PC-9 (cell line): ENCODE results near the gene APLN. TPM values are rescaled to one million over a fixed set of nuclear protein-coding genes. Genes with fewer than 3 reads are reported as not detected.

Source experiments
- BruUV-seq: library from RNA; stranded (reverse); fragments of 400-500 nt; replicated peaks from 2 replicates; lab custom pipeline; 2021; lab: Mats Ljungman, UMichigan
- CTCF ChIA-PET: fragments of 300-600 bp; sonication (Branson Sonifier 250); formaldehyde crosslinking; loops from one replicate; lab custom pipeline; 2022; ENCODE audit warnings: antibody characterized with exemption; lab: Charles Lee
- POLR2A ChIA-PET: fragments of 300-600 bp; sonication (Branson Sonifier 250); formaldehyde crosslinking; loops from one replicate; lab custom pipeline; 2022; ENCODE audit warnings: antibody characterized with exemption; ENCODE audit not compliant: unreplicated experiment; lab: Charles Lee
- DNase-seq, 2 experiments: peaks; one replicate each; pipeline versions ENCODE4 v3.0.0 to v3.0.0-alpha.2; 2015 to 2022; ENCODE audit warnings: mixed read lengths in 1 of 2
- H2AFZ ChIP-seq: fragments of 200-600 bp; sonication (generic); 2 replicates; pipeline ENCODE4 v1.8.1; 2017; ENCODE audit warnings: antibody characterized with exemption
- H3F3A ChIP-seq: fragments of 200-600 bp; sonication (generic); 2 replicates; pipeline ENCODE4 v1.8.1; 2017; ENCODE audit warnings: antibody characterized with exemption, mild to moderate bottlenecking, low read depth; ENCODE audit not compliant: insufficient read depth
- H3K27ac ChIP-seq: fragments of 200-600 bp; sonication (generic); 2 replicates; pipeline ENCODE4 v1.6.1; 2016; ENCODE audit warnings: mixed run types
- H3K27me3 ChIP-seq: fragments of 200-600 bp; sonication (generic); 2 replicates; pipeline ENCODE4 v1.6.1; 2016; ENCODE audit warnings: low read depth, mixed run types; ENCODE audit not compliant: insufficient read depth
- H3K36me3 ChIP-seq: fragments of 200-600 bp; sonication (generic); 2 replicates; pipeline ENCODE4 v1.6.1; 2016; ENCODE audit warnings: low read depth, mixed run types
- H3K4me1 ChIP-seq: fragments of 200-600 bp; sonication (generic); replicated peaks from 2 replicates; pipeline ENCODE4 v1.6.1; 2016; ENCODE audit warnings: mixed run types; ENCODE audit not compliant: insufficient read depth
- H3K4me2 ChIP-seq: fragments of 200-600 bp; sonication (generic); 2 replicates; pipeline ENCODE4 v1.6.1; 2017; ENCODE audit warnings: mixed run types
- H3K4me3 ChIP-seq: fragments of 200-600 bp; sonication (generic); 2 replicates; pipeline ENCODE4 v1.6.1; 2016; ENCODE audit warnings: mixed run types
- H3K79me2 ChIP-seq: fragments of 200-600 bp; sonication (generic); 2 replicates; pipeline ENCODE4 v1.6.1; 2017; ENCODE audit warnings: low read depth, mixed run types
- H3K9me2 ChIP-seq: fragments of 200-600 bp; sonication (generic); 2 replicates; pipeline ENCODE4 v1.8.1; 2017; ENCODE audit warnings: mild to moderate bottlenecking; ENCODE audit not compliant: insufficient read depth
- H3K9me3 ChIP-seq: fragments of 200-600 bp; sonication (generic); 2 replicates; pipeline ENCODE4 v1.8.1; 2016; ENCODE audit warnings: low read depth; ENCODE audit not compliant: insufficient read depth
- H4K20me1 ChIP-seq: fragments of 200-600 bp; sonication (generic); 2 replicates; pipeline ENCODE4 v1.8.1; 2017; ENCODE audit not compliant: insufficient read depth
- EZH2 ChIP-seq: fragments of 200-600 bp; sonication (generic); IDR thresholded peaks from 2 replicates; pipeline ENCODE4 v1.8.0; 2017; ENCODE audit warnings: antibody characterized with exemption, low read depth
- intact Hi-C: fragments of 100-400 bp; cut with micrococcal nuclease; formaldehyde crosslinking; loops from one replicate; pipeline ENCODE4 v1.10.0; 2022; ENCODE audit not compliant: unreplicated experiment
- total RNA-seq: library from RNA; stranded (reverse); gene quantifications from 2 replicates; pipeline ENCODE4 v1.2.3, GENCODE V29; 2021
- TF ChIP-seq, protein P1 (sequence below): fragments of 200-600 bp; sonication (generic); conservative IDR thresholded peaks from 2 replicates; pipeline ENCODE4 v1.6.1; 2017; ENCODE audit warnings: mixed run types, antibody characterized with exemption, mild to moderate bottlenecking, moderate library complexity

Gene APLN
- total RNA-seq, 1 experiment from 2014 or later = 0.13 TPM

DNA sequence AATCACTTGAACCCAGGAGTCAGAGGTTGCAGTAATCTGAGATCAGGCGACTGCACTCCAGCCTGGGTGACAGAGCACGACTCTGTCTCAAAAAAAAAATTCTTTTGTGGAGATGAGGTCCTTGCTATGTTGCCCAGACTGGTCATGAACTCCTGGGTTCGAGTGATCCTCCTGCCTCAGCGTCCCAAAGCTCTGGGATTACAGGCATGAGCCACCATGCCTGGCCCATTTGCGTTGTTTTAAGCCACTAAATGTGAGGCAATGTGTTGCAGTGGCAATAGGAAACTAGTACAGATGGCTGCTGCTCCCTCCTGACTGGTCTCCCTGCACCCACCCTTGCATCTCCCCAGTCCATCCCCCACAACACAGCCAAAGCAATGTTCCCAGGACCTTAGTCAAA is 40.0 kb upstream of the APLN start:
- no peaks in the 10 kb centered on the region for H3K9me3 ChIP-seq
- no peak overlapping the region for H2AFZ ChIP-seq
- peaks cover 24% of the 10 kb centered on the region for H3K4me1 ChIP-seq
- H3F3A ChIP-seq = peaks cover 14% of the 10 kb centered on the region
- DNase-seq = no peak
- H4K20me1 ChIP-seq = no peaks in the 10 kb centered on the region
- CTCF ChIA-PET = no interaction called here
- no peaks in the 10 kb centered on the region for H3K27me3 ChIP-seq
- TF ChIP-seq EZH2 = no peak
- TF ChIP-seq, protein P1, sequence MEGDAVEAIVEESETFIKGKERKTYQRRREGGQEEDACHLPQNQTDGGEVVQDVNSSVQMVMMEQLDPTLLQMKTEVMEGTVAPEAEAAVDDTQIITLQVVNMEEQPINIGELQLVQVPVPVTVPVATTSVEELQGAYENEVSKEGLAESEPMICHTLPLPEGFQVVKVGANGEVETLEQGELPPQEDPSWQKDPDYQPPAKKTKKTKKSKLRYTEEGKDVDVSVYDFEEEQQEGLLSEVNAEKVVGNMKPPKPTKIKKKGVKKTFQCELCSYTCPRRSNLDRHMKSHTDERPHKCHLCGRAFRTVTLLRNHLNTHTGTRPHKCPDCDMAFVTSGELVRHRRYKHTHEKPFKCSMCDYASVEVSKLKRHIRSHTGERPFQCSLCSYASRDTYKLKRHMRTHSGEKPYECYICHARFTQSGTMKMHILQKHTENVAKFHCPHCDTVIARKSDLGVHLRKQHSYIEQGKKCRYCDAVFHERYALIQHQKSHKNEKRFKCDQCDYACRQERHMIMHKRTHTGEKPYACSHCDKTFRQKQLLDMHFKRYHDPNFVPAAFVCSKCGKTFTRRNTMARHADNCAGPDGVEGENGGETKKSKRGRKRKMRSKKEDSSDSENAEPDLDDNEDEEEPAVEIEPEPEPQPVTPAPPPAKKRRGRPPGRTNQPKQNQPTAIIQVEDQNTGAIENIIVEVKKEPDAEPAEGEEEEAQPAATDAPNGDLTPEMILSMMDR = no peak
- no TSS peak for BruUV-seq
- POLR2A ChIA-PET = no interaction called here
- H3K4me2 ChIP-seq = no peak overlapping the region
- H3K79me2 ChIP-seq = no peaks in the 10 kb centered on the region
- intact Hi-C loops = no loop called here
- H3K9me2 ChIP-seq = no peaks in the 10 kb centered on the region
- no peak overlapping the region for H3K4me3 ChIP-seq
- no peak overlapping the region for H3K27ac ChIP-seq
- no peaks in the 10 kb centered on the region for H3K36me3 ChIP-seq

DNA sequence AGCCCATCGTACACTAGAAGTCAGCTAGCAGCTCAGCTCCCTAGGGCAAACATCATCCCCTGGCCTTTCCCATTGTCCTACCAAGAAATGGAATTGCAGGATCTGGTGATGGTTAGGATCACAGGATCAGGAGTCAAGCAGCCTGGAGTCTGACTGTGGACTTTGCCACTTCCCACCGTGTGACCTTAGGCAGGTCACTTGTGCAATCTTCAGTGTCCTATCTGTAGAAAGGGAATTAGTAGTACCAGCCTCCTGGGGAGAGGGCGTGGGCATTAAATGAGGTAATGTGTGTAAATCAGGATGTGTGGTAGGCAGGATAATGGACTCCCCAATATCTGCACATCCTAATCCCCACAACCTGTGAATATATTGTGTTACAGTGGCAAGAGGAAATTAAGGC is 38.6 kb upstream of the APLN start:
- BruUV-seq = no TSS peak
- H4K20me1 ChIP-seq = no peaks in the 10 kb centered on the region
- intact Hi-C loops = no loop called here
- H3K27ac ChIP-seq = no peak overlapping the region
- TF ChIP-seq EZH2 = no peak
- TF ChIP-seq, protein P1 = no peak
- ChIA-PET CTCF (no interaction called here), POLR2A (no interaction called here)
- no peaks in the 10 kb centered on the region for H3K9me3 ChIP-seq
- no peaks in the 10 kb centered on the region for H3K9me2 ChIP-seq
- H3K79me2 ChIP-seq = no peaks in the 10 kb centered on the region
- no peaks in the 10 kb centered on the region for H3K27me3 ChIP-seq
- H3K4me2 ChIP-seq = no peak overlapping the region
- H3K36me3 ChIP-seq = no peaks in the 10 kb centered on the region
- DNase-seq = no peak
- peaks cover 19% of the 10 kb centered on the region for H3K4me1 ChIP-seq
- H2AFZ ChIP-seq = no peak overlapping the region
- H3K4me3 ChIP-seq = no peak overlapping the region
- H3F3A ChIP-seq = peaks cover 14% of the 10 kb centered on the region

DNA sequence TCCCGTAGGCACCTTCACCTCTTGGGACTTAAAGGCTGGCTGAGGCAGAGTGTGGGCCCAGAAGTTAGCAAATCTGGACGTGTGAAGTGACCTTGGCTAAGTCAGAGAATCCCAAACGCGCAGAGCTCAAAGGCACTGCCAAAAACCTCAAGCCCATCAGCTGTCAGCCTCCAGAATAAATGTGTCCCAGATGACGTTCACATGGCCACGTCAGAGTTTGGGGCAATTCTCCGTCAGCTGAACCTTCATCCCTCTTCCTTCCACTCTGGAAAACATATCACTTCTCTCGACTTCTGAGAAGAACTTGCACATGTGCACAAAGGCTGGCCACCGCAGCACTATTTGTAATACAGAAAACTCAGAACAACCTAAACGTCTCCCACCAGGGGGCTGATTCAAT is 35.7 kb upstream of the APLN start:
- H3K4me2 ChIP-seq = no peak overlapping the region
- CTCF ChIA-PET = no interaction called here
- no peaks in the 10 kb centered on the region for H3K9me3 ChIP-seq
- H3K27me3 ChIP-seq = no peaks in the 10 kb centered on the region
- no peaks in the 10 kb centered on the region for H3K79me2 ChIP-seq
- intact Hi-C loops = no loop called here
- H4K20me1 ChIP-seq = no peaks in the 10 kb centered on the region
- no peak overlapping the region for H3K27ac ChIP-seq
- H3K36me3 ChIP-seq = no peaks in the 10 kb centered on the region
- no peaks in the 10 kb centered on the region for H3F3A ChIP-seq
- no TSS peak for BruUV-seq
- no peak overlapping the region for H3K4me3 ChIP-seq
- no peaks in the 10 kb centered on the region for H3K9me2 ChIP-seq
- H3K4me1 ChIP-seq = no peaks in the 10 kb centered on the region
- no peak for DNase-seq
- TF ChIP-seq, protein P1 = no peak
- no peak for TF ChIP-seq EZH2
- POLR2A ChIA-PET = no interaction called here
- no peak overlapping the region for H2AFZ ChIP-seq
